A673 (cell line): ENCODE data around the gene INHBA. TPM values are rescaled to one million over a fixed set of nuclear protein-coding genes. Genes with fewer than 3 reads are reported as not detected.

Experiments used
- BruUV-seq: library from RNA; stranded (reverse); fragments of 400-500 nt; replicated peaks from 2 replicates; lab custom pipeline; 2021; lab: Mats Ljungman, UMichigan
- CTCF ChIA-PET: fragments of 300-600 bp; sonication (Branson Sonifier 250); formaldehyde crosslinking; loops from one replicate; lab custom pipeline; 2022; ENCODE audit warnings: antibody characterized with exemption; lab: Charles Lee
- POLR2A ChIA-PET: fragments of 300-600 bp; sonication (Branson Sonifier 250); formaldehyde crosslinking; loops from one replicate; lab custom pipeline; 2022; ENCODE audit warnings: antibody characterized with exemption; ENCODE audit not compliant: low non-redundant PET; lab: Charles Lee
- DNase-seq: peaks from one replicate; pipeline ENCODE4 v3.0.0-alpha.2; 2015; ENCODE audit warnings: low spot score
- H3K27ac ChIP-seq: fragments of 200-600 bp; sonication (generic); 2 replicates; pipeline ENCODE4 v1.5.1; 2016; ENCODE audit warnings: mixed run types, low read depth, mild to moderate bottlenecking, mixed read lengths, antibody characterized with exemption, low read length; ENCODE audit not compliant: poor library complexity, severe bottlenecking
- H3K27me3 ChIP-seq: fragments of 200-600 bp; sonication (generic); replicated peaks from 2 replicates; pipeline ENCODE4 v1.6.1; 2017; ENCODE audit warnings: mixed run types, low read depth, mild to moderate bottlenecking, mixed read lengths, antibody characterized with exemption, low read length; ENCODE audit not compliant: insufficient read depth, poor library complexity
- H3K36me3 ChIP-seq: fragments of 200-600 bp; sonication (generic); 2 replicates; pipeline ENCODE4 v1.6.1; 2016; ENCODE audit warnings: mixed run types, mild to moderate bottlenecking, mixed read lengths, antibody characterized with exemption, low read length; ENCODE audit not compliant: insufficient read depth, poor library complexity, severe bottlenecking
- H3K4me1 ChIP-seq: fragments of 200-600 bp; sonication (generic); 2 replicates; pipeline ENCODE4 v1.6.1; 2017; ENCODE audit warnings: mixed run types, mild to moderate bottlenecking, mixed read lengths, antibody characterized with exemption, low read length; ENCODE audit not compliant: insufficient read depth, poor library complexity, severe bottlenecking
- H3K4me3 ChIP-seq: fragments of 200-600 bp; sonication (generic); 2 replicates; pipeline ENCODE4 v1.5.1; 2016; ENCODE audit warnings: low read depth, mixed run types, mild to moderate bottlenecking, mixed read lengths, low read length; ENCODE audit not compliant: poor library complexity, severe bottlenecking
- H3K9me3 ChIP-seq: fragments of 200-600 bp; sonication (generic); 2 replicates; pipeline ENCODE4 v1.6.1; 2016; ENCODE audit warnings: mixed run types, low read depth, mild to moderate bottlenecking, mixed read lengths, antibody characterized with exemption, low read length; ENCODE audit not compliant: poor library complexity, severe bottlenecking
- CTCF ChIP-seq: fragments of 300-800, 200-600 bp; sonication (generic); conservative IDR thresholded peaks from 2 replicates; pipeline ENCODE4 v1.5.1; 2017; ENCODE audit warnings: low read depth, mild to moderate bottlenecking, antibody characterized with exemption, low read length, moderate library complexity, mixed read lengths
- EZH2 ChIP-seq: fragments of 200-600 bp; sonication (generic); IDR thresholded peaks from 2 replicates; pipeline ENCODE4 v1.6.1; 2017; ENCODE audit warnings: borderline replicate concordance, low read depth, mild to moderate bottlenecking, mixed read lengths, antibody characterized with exemption, low read length; ENCODE audit not compliant: poor library complexity, severe bottlenecking
- intact Hi-C: fragments of 100-400 bp; cut with micrococcal nuclease; formaldehyde crosslinking; loops from one replicate; pipeline ENCODE4 v1.10.0; 2022; ENCODE audit not compliant: unreplicated experiment
- total RNA-seq: library from RNA; stranded (reverse); gene quantifications from 2 replicates; pipeline ENCODE4 v1.2.3, GENCODE V29; 2021

The INHBA gene
- total RNA-seq, 1 experiment from 2014 or later = 1.7 TPM

DNA sequence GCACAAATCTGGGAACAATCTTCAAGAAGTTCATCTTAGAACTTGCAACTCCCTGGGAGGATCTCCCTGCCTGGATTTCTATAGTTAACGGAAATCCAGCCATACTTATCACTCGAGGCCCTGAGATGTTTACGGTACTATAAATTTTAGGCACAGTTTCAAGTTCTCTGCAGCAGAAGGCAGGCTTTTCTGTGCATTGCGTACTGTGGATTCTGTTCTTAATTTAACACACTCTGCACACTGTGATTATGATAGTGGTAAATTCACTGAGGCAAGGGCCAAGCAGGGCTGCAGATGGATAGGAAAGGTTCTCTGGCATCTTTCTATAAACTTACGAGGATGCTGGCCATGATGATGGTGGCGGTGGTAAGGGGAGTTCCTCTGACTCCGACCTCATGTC, 10.6 kb downstream of the INHBA start:
- peaks cover 13% of the 10 kb centered on the region for H3K4me1 ChIP-seq
- CTCF ChIA-PET = interaction anchor here (0.6 kb wide), 1 partner anchor 118 kb away, joined by 13 read pairs; no protein-coding TSS in a partner anchor
- no peak for TF ChIP-seq CTCF
- TF ChIP-seq EZH2 = no peak
- intact Hi-C loops = no loop called here
- no TSS peak for BruUV-seq
- no peak for DNase-seq
- POLR2A ChIA-PET = interaction anchor here (0.8 kb wide), 1 partner anchor 566 kb away, joined by 3 read pairs; no protein-coding TSS in a partner anchor
- no peak overlapping the region for H3K4me3 ChIP-seq
- H3K9me3 ChIP-seq = no peaks in the 10 kb centered on the region
- no peaks in the 10 kb centered on the region for H3K36me3 ChIP-seq
- H3K27ac ChIP-seq = no peak overlapping the region
- no peaks in the 10 kb centered on the region for H3K27me3 ChIP-seq

DNA sequence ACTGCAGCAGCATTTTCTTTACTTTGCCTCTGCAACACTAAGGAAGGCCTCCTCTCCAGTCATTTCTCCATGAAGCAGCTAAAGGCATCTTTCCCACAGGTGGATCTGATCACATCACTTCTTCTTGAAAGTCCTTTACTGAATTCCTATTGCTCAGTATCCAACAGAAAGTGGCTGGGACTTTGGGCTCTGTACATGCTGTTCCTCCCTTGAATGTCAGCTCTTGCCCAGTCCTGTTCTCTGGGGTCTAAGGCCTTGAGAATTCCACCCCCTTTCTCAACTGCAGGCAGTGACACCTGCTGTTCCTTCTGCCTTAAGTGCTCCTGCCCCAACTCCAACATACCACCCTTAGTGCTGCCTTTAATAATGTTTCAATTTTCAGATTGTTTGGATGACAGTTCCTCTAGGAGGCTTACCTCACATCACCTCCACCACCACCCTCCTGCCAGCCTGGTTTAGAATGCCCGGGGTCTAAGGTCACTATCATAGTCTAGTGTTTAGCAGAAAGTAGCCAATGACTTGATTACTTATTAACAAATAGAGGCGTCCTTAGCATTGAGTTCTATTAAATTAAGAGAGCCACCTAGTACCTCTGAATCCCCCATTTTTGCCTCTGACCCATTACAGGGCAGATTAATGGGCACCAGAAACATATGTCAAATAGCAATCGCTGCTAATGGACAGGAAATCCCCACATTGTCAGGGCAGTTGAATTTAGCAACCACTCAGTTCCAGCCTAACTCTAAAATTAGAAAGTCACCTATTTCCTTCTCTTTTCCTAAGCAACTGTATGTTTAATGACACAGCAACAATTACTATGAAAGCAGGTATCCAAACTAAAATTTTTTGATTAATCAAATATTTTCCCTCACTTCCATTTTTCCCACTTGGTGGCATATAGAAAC, 11.4 kb downstream of the INHBA start:
- H3K4me3 ChIP-seq = no peak overlapping the region
- no peaks in the 10 kb centered on the region for H3K27me3 ChIP-seq
- no peak for TF ChIP-seq CTCF
- TF ChIP-seq EZH2 = no peak
- H3K27ac ChIP-seq = no peak overlapping the region
- no peaks in the 10 kb centered on the region for H3K36me3 ChIP-seq
- peaks cover 13% of the 10 kb centered on the region for H3K4me1 ChIP-seq
- ChIA-PET CTCF (no interaction called here), POLR2A (no interaction called here)
- BruUV-seq = no TSS peak
- intact Hi-C loops = no loop called here
- DNase-seq = no peak
- H3K9me3 ChIP-seq = no peaks in the 10 kb centered on the region

DNA sequence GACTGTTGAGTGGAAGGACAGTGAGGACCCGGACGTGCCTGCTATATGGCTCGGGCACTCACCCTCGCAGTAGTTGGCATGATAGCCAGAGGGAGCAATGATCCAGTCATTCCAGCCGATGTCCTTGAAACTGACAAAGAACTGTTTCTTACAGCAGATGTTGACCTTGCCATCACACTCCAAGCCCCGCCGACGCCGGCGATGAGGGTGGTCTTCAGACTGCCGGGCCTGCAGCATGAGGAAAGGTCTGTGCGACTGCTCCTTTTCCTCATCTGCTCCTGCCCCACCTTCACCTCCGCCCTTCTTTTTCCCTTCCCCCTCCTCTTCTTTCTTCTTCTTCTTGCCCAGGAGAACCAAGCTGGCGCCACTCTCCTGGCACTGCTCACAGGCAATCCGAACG, 13.1 kb downstream of the INHBA start:
- Histone ChIP-seq H3K4me1 (peaks cover 13% of the 10 kb centered on the region), H3K27me3 (no peaks in the 10 kb centered on the region), H3K9me3 (no peaks in the 10 kb centered on the region), H3K36me3 (no peaks in the 10 kb centered on the region), H3K27ac (no peak overlapping the region), H3K4me3 (no peak overlapping the region)
- POLR2A ChIA-PET = no interaction called here
- TF ChIP-seq EZH2 (no peak), CTCF (no peak)
- intact Hi-C loops = no loop called here
- no TSS peak for BruUV-seq
- CTCF ChIA-PET = no interaction called here
- DNase-seq = no peak
